ENCODE measurements around the gene PRIM2.
"Not testable (repeated sequence)": the region's sequence is repeated elsewhere in the genome, so short reads cannot be mapped to it uniquely, and the experiment has no call there.

The PRIM2 gene

GRCh38 chr6:57459781-57460180 is 142.4 kb downstream of the PRIM2 start:
- H3K9me3 ChIP-seq (ENCODE audit: control insufficient read depth, low read length); H3K36me3 ChIP-seq (ENCODE audit: control insufficient read depth, insufficient read depth, low read length, severe bottlenecking); DNase-seq (ENCODE audit: low read depth): not testable (repeated sequence)

DNA sequence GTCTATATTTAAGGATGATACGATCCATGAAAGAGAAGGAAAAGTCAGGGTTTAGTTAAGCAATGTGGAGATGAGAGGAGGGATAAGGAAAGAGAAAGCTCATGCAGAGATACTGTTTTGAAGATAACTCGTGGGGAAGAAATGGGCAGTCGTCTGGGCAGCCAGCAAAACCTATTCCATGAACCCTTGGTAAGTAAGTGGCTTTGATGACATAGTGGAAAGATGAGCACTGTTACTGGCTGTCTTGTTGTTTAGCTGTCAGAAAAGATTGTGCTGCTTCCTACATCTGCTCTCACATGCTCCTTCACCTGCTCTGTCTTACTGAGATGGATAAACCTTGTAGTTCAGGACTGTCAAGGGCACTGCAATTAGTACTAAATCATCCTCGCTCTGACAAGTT is 143.6 kb downstream of the PRIM2 start:
- not testable (repeated sequence) for H3K4me3 ChIP-seq (ENCODE audit: low read length); DNase-seq (ENCODE audit: low read depth); H3K36me3 ChIP-seq (ENCODE audit: control insufficient read depth, insufficient read depth, low read length, severe bottlenecking); H3K9ac ChIP-seq (ENCODE audit: low read length); H3K4me1 ChIP-seq (ENCODE audit: control insufficient read depth, insufficient read depth, low read length); H3K27me3 ChIP-seq (replicated peaks; ENCODE audit: control insufficient read depth, insufficient read depth, low read length); H3K9me3 ChIP-seq (ENCODE audit: control insufficient read depth, low read length)

More at GRCh38 chr6:57459781-57460180, 142.4 kb downstream of the PRIM2 start:
- not testable (repeated sequence) for H3K27me3 ChIP-seq (replicated peaks; ENCODE audit: control insufficient read depth, insufficient read depth, low read length); H3K4me3 ChIP-seq (ENCODE audit: low read length); H3K9ac ChIP-seq (ENCODE audit: low read length); H3K4me1 ChIP-seq (ENCODE audit: control insufficient read depth, insufficient read depth, low read length)

DNA sequence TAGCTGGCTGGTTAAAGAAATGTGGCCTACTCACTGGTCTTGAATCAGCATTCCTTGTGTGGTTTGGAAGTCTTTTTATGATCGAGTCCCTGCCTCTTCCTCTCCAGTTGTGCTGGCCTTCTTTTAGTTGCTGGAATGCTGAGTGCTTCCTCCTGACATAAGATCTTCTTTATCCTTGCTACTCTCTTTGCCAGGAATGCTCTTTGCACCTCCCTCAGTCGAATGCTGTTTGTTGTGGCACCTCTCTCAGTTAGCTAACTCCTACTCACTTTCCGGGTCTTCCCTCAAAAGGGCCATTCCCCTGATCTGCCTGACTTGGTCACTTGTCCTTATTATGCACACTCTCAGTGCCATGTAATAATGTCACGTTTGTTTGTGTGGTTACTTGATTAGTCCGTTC is 146.4 kb downstream of the PRIM2 start:
- H3K9ac ChIP-seq (ENCODE audit: low read length); H3K27me3 ChIP-seq (replicated peaks; ENCODE audit: control insufficient read depth, insufficient read depth, low read length); H3K4me3 ChIP-seq (ENCODE audit: low read length): not testable (repeated sequence)

GRCh38 chr6:57465968-57466367 is 148.5 kb downstream of the PRIM2 start:
- H3K4me1 ChIP-seq (ENCODE audit: control insufficient read depth, insufficient read depth, low read length); DNase-seq (ENCODE audit: low read depth); H3K27me3 ChIP-seq (replicated peaks; ENCODE audit: control insufficient read depth, insufficient read depth, low read length); H3K9me3 ChIP-seq (ENCODE audit: control insufficient read depth, low read length); H3K36me3 ChIP-seq (ENCODE audit: control insufficient read depth, insufficient read depth, low read length, severe bottlenecking); H3K9ac ChIP-seq (ENCODE audit: low read length); H3K4me3 ChIP-seq (ENCODE audit: low read length): not testable (repeated sequence)

More for the DNA sequence above, 146.4 kb downstream of the PRIM2 start:
- not testable (repeated sequence) for H3K4me1 ChIP-seq (ENCODE audit: control insufficient read depth, insufficient read depth, low read length); H3K36me3 ChIP-seq (ENCODE audit: control insufficient read depth, insufficient read depth, low read length, severe bottlenecking); H3K9me3 ChIP-seq (ENCODE audit: control insufficient read depth, low read length); DNase-seq (ENCODE audit: low read depth)

- DNase-seq (ENCODE audit: low read depth), result peak; percentile 35
- Histone ChIP-seq H3K4me1 (ENCODE audit: control insufficient read depth, insufficient read depth, low read length) (peaks cover 9% of the 10 kb centered on the region), H3K9ac (ENCODE audit: low read length) (no peak overlapping the region), H3K9me3 (ENCODE audit: control insufficient read depth, low read length) (no peaks in the 10 kb centered on the region), H3K4me3 (ENCODE audit: low read length) (no peak overlapping the region), H3K36me3 (ENCODE audit: control insufficient read depth, insufficient read depth, low read length, severe bottlenecking) (no peaks in the 10 kb centered on the region), H3K27me3 (replicated peaks; ENCODE audit: control insufficient read depth, insufficient read depth, low read length) (no peaks in the 10 kb centered on the region)
Measured at GRCh38 chr6:57469072-57469471, 151.6 kb downstream of the PRIM2 start.

- H3K4me1 ChIP-seq (ENCODE audit: control insufficient read depth, insufficient read depth, low read length), result peaks cover 16% of the 10 kb centered on the region
- H3K27me3 ChIP-seq (replicated peaks; ENCODE audit: control insufficient read depth, insufficient read depth, low read length); H3K36me3 ChIP-seq (ENCODE audit: control insufficient read depth, insufficient read depth, low read length, severe bottlenecking); H3K4me3 ChIP-seq (ENCODE audit: low read length); H3K9ac ChIP-seq (ENCODE audit: low read length); DNase-seq (ENCODE audit: low read depth); H3K9me3 ChIP-seq (ENCODE audit: control insufficient read depth, low read length): not testable (repeated sequence)
Measured at GRCh38 chr6:57470148-57470547, 152.7 kb downstream of the PRIM2 start.

- H3K36me3 ChIP-seq (ENCODE audit: control insufficient read depth, insufficient read depth, low read length, severe bottlenecking), result not testable (repeated sequence)
Measured at GRCh38 chr6:57471314-57471864, 154.0 kb downstream of the PRIM2 start.

GRCh38 chr6:57472861-57473362 is 155.5 kb downstream of the PRIM2 start:
- Histone ChIP-seq H3K4me1 (ENCODE audit: control insufficient read depth, insufficient read depth, low read length) (peaks cover 27% of the 10 kb centered on the region), H3K9ac (ENCODE audit: low read length) (peak overlapping the region; percentile 78)
- H3K9me3 ChIP-seq (ENCODE audit: control insufficient read depth, low read length); H3K36me3 ChIP-seq (ENCODE audit: control insufficient read depth, insufficient read depth, low read length, severe bottlenecking); H3K4me3 ChIP-seq (ENCODE audit: low read length); H3K27me3 ChIP-seq (replicated peaks; ENCODE audit: control insufficient read depth, insufficient read depth, low read length): not testable (repeated sequence)
- peak; percentile 81 for DNase-seq (ENCODE audit: low read depth)

More at GRCh38 chr6:57471314-57471864, 154.0 kb downstream of the PRIM2 start:
- not testable (repeated sequence) for DNase-seq (ENCODE audit: low read depth); H3K9ac ChIP-seq (ENCODE audit: low read length); H3K4me3 ChIP-seq (ENCODE audit: low read length); H3K9me3 ChIP-seq (ENCODE audit: control insufficient read depth, low read length); H3K27me3 ChIP-seq (replicated peaks; ENCODE audit: control insufficient read depth, insufficient read depth, low read length)
- H3K4me1 ChIP-seq (ENCODE audit: control insufficient read depth, insufficient read depth, low read length), result peaks cover 27% of the 10 kb centered on the region

DNA sequence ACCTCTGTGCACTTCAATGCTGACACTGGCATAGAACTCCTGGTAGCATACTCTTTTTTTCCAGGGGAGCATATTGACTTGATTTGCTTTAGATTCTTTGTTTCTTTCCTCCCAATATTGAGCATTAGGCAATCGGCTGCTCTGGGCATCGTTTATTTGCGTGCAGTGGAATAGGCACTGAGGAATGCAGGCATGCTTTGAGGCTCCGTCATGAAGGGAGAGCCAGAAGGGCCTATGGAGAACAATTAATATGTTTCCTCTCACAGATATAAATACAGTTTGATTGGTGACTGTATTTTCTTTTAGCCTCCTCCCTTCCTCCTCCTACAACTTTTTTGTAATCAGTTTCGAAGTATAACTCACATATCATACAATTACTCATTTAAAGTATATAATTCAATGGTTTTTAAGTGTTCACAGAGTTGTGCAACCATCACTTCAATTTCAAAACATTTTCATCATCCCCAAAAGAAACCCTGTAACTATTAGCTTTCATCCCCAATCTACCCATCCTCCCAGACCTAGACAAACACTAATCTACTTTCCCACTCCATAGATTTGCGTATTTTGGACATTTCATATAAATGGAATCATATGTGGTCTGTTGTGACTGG is 157.5 kb downstream of the PRIM2 start:
- peak overlapping the region; percentile 57 for H3K9ac ChIP-seq (ENCODE audit: low read length)
- not testable (repeated sequence) for H3K36me3 ChIP-seq (ENCODE audit: control insufficient read depth, insufficient read depth, low read length, severe bottlenecking); H3K9me3 ChIP-seq (ENCODE audit: control insufficient read depth, low read length); H3K27me3 ChIP-seq (replicated peaks; ENCODE audit: control insufficient read depth, insufficient read depth, low read length)
- H3K4me3 ChIP-seq (ENCODE audit: low read length), result peak overlapping the region; percentile 57
- DNase-seq (ENCODE audit: low read depth), result peak; percentile 82
- H3K4me1 ChIP-seq (ENCODE audit: control insufficient read depth, insufficient read depth, low read length), result peaks cover 22% of the 10 kb centered on the region

GRCh38 chr6:57475656-57476055 is 158.2 kb downstream of the PRIM2 start:
- DNase-seq (ENCODE audit: low read depth), result peak; percentile 67
- H3K4me1 ChIP-seq (ENCODE audit: control insufficient read depth, insufficient read depth, low read length), result peaks cover 22% of the 10 kb centered on the region
- H3K9me3 ChIP-seq (ENCODE audit: control insufficient read depth, low read length); H3K36me3 ChIP-seq (ENCODE audit: control insufficient read depth, insufficient read depth, low read length, severe bottlenecking); H3K27me3 ChIP-seq (replicated peaks; ENCODE audit: control insufficient read depth, insufficient read depth, low read length): not testable (repeated sequence)
- H3K9ac ChIP-seq (ENCODE audit: low read length), result peak overlapping the region; percentile 57
- peak overlapping the region; percentile 57 for H3K4me3 ChIP-seq (ENCODE audit: low read length)

GRCh38 chr6:57480194-57480593 is 162.8 kb downstream of the PRIM2 start:
- H3K9me3 ChIP-seq (ENCODE audit: control insufficient read depth, low read length); H3K9ac ChIP-seq (ENCODE audit: low read length); DNase-seq (ENCODE audit: low read depth); H3K36me3 ChIP-seq (ENCODE audit: control insufficient read depth, insufficient read depth, low read length, severe bottlenecking); H3K4me3 ChIP-seq (ENCODE audit: low read length); H3K27me3 ChIP-seq (replicated peaks; ENCODE audit: control insufficient read depth, insufficient read depth, low read length): not testable (repeated sequence)
- H3K4me1 ChIP-seq (ENCODE audit: control insufficient read depth, insufficient read depth, low read length), result peaks cover 11% of the 10 kb centered on the region

GRCh38 chr6:57481121-57481520 is 163.7 kb downstream of the PRIM2 start:
- not testable (repeated sequence) for H3K4me1 ChIP-seq (ENCODE audit: control insufficient read depth, insufficient read depth, low read length); DNase-seq (ENCODE audit: low read depth); H3K36me3 ChIP-seq (ENCODE audit: control insufficient read depth, insufficient read depth, low read length, severe bottlenecking); H3K9ac ChIP-seq (ENCODE audit: low read length); H3K9me3 ChIP-seq (ENCODE audit: control insufficient read depth, low read length); H3K27me3 ChIP-seq (replicated peaks; ENCODE audit: control insufficient read depth, insufficient read depth, low read length); H3K4me3 ChIP-seq (ENCODE audit: low read length)

Measured in adipocyte (in vitro differentiated cells).